ENCODE measurements around the gene SLC38A10.

The SLC38A10 gene

DNA sequence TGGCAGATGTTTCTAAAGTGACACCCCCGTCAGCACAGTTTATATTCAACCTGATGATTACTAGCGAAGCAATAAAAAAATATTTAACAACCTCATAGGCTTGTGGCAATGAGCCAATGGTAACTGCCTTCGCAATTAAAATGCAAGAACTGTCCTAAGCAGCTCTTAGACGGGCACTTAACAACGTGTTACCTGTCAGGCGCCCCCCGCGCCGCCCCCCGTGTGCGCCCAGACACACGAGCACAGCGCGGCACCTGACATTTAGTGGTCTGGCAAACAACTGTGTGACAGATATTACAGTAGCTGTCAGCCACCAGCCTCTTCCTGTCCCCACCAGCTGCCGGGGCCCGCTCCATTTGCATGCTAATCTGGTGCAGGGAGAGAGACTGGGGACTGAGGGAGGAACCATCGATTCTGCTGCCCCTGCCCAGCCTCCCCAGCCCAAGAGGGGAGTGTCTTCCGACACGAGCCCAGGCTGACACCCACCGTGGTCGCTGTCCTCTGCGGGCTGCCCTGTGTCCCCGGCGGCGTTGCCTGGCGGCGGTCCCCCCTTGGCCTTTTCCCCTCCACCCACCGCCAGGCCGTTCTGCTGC, 43.3 kb downstream of the SLC38A10 start:
- DNase-seq: no peak

GRCh38 chr17:81251094-81251708, 43.9 kb downstream of the SLC38A10 start:
- DNase-seq: no peak

GRCh38 chr17:81250286-81251093, 44.6 kb downstream of the SLC38A10 start:
- DNase-seq: no peak

DNA sequence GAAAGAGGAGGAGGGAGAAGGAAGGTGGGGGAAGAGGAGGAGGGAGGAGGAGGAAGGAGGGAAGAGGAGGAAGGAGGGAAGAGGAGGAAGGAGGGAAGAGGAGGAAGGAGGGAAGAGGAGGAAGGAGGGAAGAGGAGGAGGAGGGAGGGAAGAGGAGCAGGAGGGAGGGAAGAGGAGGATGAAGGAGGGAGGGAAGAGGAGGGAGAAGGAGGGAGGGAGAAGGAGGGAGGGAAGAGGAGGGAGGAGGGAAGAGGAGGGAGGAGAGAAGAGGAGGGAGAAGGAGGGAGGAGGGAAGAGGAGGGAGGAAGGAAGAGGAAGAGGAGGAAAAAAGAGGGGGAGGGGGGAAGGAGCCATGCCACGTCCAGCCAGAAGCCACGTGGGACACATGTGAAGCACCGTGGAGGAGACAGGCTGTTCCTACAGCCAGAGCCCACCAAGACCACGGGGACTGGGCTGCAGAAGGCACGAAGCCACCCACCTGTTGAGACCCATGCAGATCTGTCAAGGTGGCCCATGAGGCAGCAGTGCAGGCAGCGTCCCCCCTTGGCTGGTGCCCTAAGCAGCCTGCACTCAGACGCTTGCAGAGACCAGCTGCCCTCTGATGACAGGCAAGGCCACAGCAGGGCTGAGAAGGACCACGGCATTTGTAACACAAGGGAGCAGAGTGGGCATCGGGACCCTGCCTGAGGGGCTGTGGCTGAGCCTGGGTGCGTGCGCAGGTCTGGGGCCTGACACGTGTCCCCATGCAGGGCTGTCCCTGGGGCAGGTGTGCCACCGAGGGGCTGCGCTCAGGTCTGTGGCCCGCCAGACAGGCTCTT, 45.7 kb downstream of the SLC38A10 start:
- no peak for DNase-seq

GRCh38 chr17:81248649-81249048, 46.5 kb downstream of the SLC38A10 start:
- no peak for DNase-seq

DNA sequence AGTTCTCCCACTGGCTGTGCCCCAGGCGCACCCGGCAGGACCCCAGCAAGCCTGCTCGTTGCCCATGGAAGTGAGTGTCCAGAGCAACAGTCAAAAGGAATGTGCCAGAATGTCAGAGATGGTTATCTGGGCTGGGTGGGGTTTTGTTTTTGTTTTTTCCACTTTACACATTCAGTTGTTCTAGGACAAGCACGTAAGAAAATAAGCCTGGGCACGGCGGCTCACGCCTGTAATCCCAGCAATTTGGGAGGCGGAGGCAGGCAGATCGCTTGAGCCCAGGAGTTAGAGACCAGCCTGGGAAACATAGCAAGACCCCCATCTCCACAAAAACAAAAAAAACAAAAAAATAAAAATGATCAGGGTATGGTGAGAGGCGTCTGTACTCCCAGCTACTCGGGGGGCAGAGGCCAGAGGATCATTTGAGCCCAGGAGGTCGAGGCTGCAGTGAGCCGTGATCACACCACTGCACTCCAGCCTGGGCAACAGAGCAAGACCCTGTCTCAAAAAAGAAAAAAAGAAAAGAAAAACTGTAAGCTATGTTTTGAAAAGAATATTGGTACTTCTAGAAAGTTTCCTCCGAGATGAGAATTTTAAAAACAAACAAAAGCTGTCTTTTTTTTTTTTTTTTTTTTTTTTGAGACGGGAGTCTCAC, 47.6 kb downstream of the SLC38A10 start:
- DNase-seq: no peak

DNA sequence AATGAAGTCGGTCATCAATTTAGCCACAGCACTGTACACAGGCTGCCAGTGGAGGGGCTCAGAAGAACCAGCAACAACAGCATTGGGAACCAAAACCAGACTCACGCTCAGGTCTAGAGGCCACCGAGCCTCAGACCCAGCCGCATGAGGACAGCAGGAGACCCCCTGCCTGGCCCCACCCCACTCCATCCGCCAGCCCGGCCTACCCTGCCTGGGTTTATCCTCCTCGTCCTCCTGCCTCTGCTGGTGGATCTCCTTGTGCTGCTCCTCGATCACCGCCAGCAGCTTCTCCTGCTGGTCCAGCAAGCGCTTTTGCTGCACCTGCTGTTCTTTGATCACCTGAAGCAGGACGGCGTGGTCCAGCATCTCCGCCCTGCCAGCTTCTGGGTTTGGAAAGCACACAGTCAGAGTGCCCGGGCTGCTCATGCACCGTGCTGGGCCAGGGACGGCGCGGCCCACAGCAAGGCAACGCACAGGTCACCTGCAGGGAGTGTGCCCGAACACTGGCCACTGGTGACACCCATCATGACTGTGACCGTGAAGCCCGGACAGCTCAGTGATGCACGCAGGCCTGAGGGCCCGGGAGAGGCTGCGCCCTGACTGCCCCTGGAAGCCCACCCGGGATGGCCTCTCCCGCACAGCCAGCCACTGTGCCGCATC, 48.3 kb downstream of the SLC38A10 start:
- no peak for DNase-seq

DNA sequence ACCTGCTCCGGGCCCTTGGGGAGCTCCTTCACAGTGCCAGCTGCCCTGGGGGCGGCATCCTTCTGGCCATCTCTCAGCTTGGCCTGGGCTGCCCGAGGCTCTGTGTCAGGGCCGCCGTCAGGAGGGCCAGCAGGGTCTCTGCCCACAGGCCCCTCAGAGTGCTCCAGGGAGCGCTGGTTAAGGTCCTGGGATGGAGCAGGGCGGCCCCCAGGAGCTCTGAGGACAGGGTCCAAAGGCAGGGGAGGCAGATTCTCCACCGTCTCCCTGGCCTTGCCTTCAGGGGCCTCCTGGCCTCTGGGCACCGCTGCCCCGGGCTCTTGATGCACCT, 48.8 kb downstream of the SLC38A10 start:
- no peak for DNase-seq

DNA sequence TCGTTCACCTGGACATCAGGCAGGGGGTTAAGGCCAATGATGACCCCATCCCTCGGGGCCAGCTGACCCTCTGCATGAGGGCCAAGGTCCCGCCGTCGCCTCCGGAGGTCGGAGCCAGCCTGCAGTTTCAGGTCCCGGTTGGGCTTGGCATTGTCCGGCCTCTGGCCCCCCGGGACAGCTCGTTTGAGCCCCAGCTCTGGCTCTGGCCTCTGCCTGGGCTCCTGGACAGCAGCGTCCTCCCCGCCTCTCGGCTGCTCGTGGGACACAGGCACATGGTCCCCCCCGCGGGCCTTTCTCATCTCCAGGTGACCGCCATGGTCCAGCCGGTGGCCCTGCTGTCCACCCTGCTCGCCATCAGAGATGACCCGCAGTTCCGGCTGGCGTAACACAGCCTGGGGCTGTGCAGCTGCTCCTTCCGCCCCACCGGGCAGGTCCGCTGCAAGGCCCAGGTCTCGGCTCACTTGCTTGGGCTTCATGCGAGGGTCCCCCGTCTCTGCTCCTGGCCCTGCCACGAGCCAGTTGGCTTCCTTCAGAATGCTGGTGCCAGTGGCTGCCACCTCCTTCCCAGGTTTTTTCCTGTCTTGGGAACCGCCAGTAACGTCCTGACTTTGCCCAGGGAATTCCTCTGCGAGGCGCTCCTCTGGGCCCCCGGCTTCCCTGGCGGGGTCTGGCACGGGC, 49.3 kb downstream of the SLC38A10 start:
- no peak for DNase-seq

DNA sequence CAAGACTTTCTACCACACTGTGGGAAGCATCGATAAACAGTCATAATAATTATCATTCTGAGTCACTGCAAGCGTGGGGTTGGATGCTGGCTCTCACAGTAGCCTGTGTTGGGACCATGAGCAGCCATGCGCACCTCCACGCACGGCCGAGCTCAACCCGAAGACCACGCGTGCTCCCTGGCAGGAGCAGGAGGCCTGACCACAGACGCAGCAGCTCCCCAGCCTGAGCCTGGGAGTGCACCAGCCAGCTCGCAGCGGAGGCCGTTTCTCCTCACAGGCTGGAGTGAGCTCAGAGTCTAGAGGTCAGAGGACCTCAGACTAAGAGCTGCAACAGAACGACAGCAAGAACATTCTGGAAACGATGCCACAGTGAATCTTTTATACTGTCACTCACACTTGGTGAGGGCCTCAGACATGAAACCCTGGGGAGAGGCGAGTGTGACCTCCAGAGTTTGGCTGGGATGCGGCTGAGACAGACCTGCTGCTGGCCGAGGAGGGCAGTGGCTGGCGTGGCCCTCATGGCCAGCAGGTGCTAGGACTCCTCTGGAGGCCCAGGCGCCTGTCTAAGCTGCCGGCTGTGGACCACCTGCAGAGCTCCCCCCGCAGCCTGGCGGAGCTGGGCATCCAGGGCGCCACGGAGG, 50.0 kb downstream of the SLC38A10 start:
- no peak for DNase-seq

GRCh38 chr17:81244358-81245023, 50.6 kb downstream of the SLC38A10 start:
- no peak for DNase-seq

GRCh38 chr17:81243333-81243664, 51.8 kb downstream of the SLC38A10 start:
- no peak for DNase-seq

DNA sequence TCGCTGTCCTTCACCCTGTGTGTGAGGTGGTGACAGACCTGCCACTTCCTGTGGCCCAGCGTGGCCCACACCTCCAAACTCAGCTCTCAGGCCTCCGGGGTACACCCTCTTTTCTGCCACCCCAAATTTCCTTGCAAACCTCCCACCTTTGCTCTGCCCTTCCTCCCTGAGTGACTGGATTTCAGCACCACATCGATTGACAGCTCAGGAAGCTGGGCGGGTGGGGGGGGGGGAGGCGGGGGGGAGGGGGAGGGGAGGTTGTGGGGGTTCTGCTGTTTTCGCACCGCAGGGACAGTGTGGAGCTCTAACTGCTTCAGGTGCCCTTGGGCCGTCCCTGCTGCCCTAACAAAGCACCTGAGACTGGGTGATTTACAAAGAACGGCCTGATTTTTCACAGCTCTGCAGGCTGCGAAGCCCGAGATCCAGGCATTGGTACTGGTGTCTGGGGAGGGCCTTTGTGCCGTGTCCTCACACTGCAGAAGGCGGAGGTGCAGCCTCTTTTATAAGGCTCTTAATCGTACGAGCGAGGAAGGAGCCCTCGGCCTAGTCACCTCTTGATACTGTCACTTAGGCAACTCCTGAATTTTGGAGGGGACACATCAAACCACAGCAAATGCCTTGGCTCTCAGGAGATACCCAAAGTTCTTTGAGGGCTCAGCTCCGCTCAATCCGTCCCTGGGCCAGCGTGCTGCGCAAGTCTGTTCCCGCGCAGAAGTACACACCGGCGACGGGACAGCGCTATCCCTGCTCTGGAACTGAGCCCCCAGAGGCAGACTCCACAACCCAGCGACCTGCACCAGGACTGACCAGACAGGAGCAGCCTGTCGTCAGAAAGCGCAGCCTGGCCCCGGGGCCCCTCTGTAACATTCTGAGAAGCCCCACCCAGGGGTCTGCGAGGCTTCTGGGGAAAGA, 52.4 kb downstream of the SLC38A10 start:
- DNase-seq: no peak

GRCh38 chr17:81241648-81242420, 53.3 kb downstream of the SLC38A10 start:
- DNase-seq: peak; percentile 64

- no peak for DNase-seq
These were observed 53.9 kb downstream of the SLC38A10 start for GRCh38 chr17:81241203-81241602.

GRCh38 chr17:81240761-81241160, 54.3 kb downstream of the SLC38A10 start:
- DNase-seq: no peak

DNA sequence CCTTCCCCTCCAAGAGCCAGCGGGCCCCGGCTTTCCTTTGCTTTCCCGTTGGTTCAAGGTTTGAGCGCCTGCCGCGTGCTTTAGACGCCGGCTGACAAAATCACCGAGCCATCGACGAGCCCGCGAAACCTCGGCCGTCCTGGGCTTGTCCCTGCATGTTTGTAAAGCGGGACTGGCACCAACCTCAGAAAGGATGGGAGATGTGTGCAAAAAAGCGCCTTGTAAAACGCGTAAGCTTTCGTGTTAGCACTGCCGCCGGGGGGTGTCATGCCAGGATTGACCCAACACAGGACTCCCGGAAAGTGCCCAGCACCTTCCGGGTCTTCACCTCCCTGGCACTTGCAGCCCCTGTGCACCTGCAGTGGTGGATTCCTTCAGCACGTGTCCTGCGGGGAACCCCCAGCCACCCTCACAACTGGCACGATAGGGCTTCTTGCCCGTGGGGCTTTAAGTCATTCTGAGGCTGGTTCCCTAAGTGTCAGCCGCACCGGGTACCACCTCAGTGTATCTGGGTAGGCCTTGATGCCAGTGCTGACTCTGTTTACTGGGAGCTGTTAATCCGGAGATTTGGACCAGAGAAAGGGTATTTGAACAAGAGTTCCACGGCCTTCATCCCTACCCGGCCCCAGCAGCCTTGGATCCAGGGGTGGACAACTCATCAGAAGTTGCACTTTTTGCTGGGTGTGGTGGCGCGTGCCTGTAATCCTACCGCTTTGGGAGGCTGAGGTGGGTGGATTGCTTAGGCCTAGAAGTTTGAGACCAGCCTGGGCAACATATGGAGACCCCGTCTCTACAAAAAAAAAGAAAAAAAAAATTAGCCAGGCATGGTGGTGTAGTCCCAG, 55.2 kb downstream of the SLC38A10 start:
- DNase-seq: no peak

All from activated CD4-positive, alpha-beta T cell treated with anti-CD3 and anti-CD28 coated beads, Interleukin-2, amount 50 U/mL, for 1 hour (primary cell).